B cell (primary cell): ENCODE data around the gene FANCC. TPM values are rescaled to one million over a fixed set of nuclear protein-coding genes. Genes with fewer than 3 reads are reported as not detected.
"Not testable (repeated sequence)": the region's sequence is repeated elsewhere in the genome, so short reads cannot be mapped to it uniquely, and the experiment has no call there.

Experiments used
- ATAC-seq: fragments of 200-7000 bp; cut with Tn5 transposase; one replicate; pipeline ENCODE4 v1.10.0; 2021; ENCODE audit warnings: low read depth, mild to moderate bottlenecking, moderate number of reproducible peaks, moderate library complexity
- CTCF ChIA-PET: fragments of 350-600 bp; sonication (Branson Sonifier 250); formaldehyde crosslinking; loops from one replicate; lab custom pipeline; 2021; ENCODE audit warnings: antibody characterized with exemption, inconsistent platforms; lab: Charles Lee
- POLR2A ChIA-PET: fragments of 350-600 bp; sonication (Branson Sonifier 250); formaldehyde crosslinking; loops from one replicate; lab custom pipeline; 2021; ENCODE audit warnings: antibody characterized with exemption; lab: Charles Lee
- DNase-seq: peaks from one replicate; pipeline ENCODE4 v3.0.0; 2013
- H2AFZ ChIP-seq: 2 replicates; pipeline ENCODE4 v1.6.1; 2012; ENCODE audit warnings: mild to moderate bottlenecking, low read depth, low read length; ENCODE audit not compliant: insufficient read depth, poor library complexity, severe bottlenecking
- H3K27ac ChIP-seq, 2 donors: 1 replicate in 1 of 2; 2 replicates in 1 of 2; pipeline ENCODE4 v1.5.1; 2012 to 2013; ENCODE audit warnings: low read length in 2 of 2, mild to moderate bottlenecking in 2 of 2, moderate library complexity in 1 of 2
- H3K27me3 ChIP-seq, 4 experiments: fragments of 200-600 bp in 1 of 4; sonication (generic) in 1 of 4; replicated peaks in 1 of 4; 1 replicate in 2 of 4; 2 replicates in 2 of 4; pipeline versions ENCODE4 v1.6.1 to v1.7.0; 2013 to 2016; ENCODE audit warnings: low read length in 3 of 4, mild to moderate bottlenecking in 2 of 4, mixed read lengths in 1 of 4, moderate library complexity in 1 of 4; ENCODE audit not compliant: insufficient read depth in 4 of 4, control insufficient read depth in 3 of 4; ENCODE audit errors: control extremely low read depth in 1 of 4
- H3K36me3 ChIP-seq, 2 experiments: replicated peaks in 1 of 2; 1 replicate in 1 of 2; 2 replicates in 1 of 2; pipeline versions ENCODE4 v1.6.1 to v1.7.1; 2013; ENCODE audit warnings: low read length in 1 of 2; ENCODE audit not compliant: insufficient read depth in 2 of 2, control insufficient read depth in 1 of 2; ENCODE audit errors: control extremely low read depth in 1 of 2, extremely low read depth in 1 of 2
- H3K4me1 ChIP-seq, 2 donors: fragments of 200-600 bp in 1 of 2; sonication (generic) in 1 of 2; 1 replicate in 1 of 2; 2 replicates in 1 of 2; pipeline versions ENCODE4 v1.5.1 to v1.6.1; 2013 to 2017; ENCODE audit warnings: low read length in 2 of 2; ENCODE audit not compliant: control insufficient read depth in 2 of 2, insufficient read depth in 2 of 2
- H3K4me2 ChIP-seq: replicated peaks from 2 replicates; pipeline ENCODE3; 2012; ENCODE audit warnings: mild to moderate bottlenecking, low read depth, low read length; ENCODE audit not compliant: poor library complexity, severe bottlenecking
- H3K4me3 ChIP-seq, 5 experiments: fragments of 200-600 bp in 1 of 5; sonication (generic) in 1 of 5; 1 replicate in 3 of 5; 2 replicates in 2 of 5; pipeline versions ENCODE4 v1.5.1 to v1.7.0; 2011 to 2016; ENCODE audit warnings: low read length in 4 of 5, mild to moderate bottlenecking in 4 of 5, low read depth in 2 of 5, control low read depth in 1 of 5, moderate library complexity in 1 of 5; ENCODE audit not compliant: insufficient read depth in 1 of 5; ENCODE audit errors: control extremely low read depth in 1 of 5, extremely low read depth in 1 of 5
- H3K79me2 ChIP-seq: fragments of 200-600 bp; sonication (generic); one replicate; pipeline ENCODE4 v1.6.0; 2016; ENCODE audit warnings: low read length; ENCODE audit not compliant: control insufficient read depth, insufficient read depth
- H3K9ac ChIP-seq: fragments of 200-600 bp; sonication (generic); 2 replicates; pipeline ENCODE4 v1.6.1; 2017; ENCODE audit warnings: mild to moderate bottlenecking, low read length, moderate library complexity
- H3K9me3 ChIP-seq, 3 donors: one replicate each; pipeline versions ENCODE4 v1.6.1 to v1.7.1; 2013; ENCODE audit warnings: low read length in 2 of 3; ENCODE audit not compliant: control insufficient read depth in 2 of 3, insufficient read depth in 1 of 3; ENCODE audit errors: control extremely low read depth in 1 of 3
- H4K20me1 ChIP-seq: 2 replicates; pipeline ENCODE4 v1.6.0; 2012; ENCODE audit warnings: mild to moderate bottlenecking, low read length; ENCODE audit not compliant: insufficient read depth, control insufficient read depth, poor library complexity, severe bottlenecking
- H3K27ac Mint-ChIP-seq: one replicate; pipeline ENCODE4 v1.8.0; 2021; ENCODE audit warnings: mixed read lengths
- H3K27me3 Mint-ChIP-seq: one replicate; pipeline ENCODE4 v1.8.0; 2021; ENCODE audit warnings: mixed read lengths
- H3K4me1 Mint-ChIP-seq: one replicate; pipeline ENCODE4 v1.8.0; 2021; ENCODE audit warnings: mixed read lengths
- H3K4me3 Mint-ChIP-seq: one replicate; pipeline ENCODE4 v1.8.0; 2021; ENCODE audit warnings: mixed read lengths
- H3K9me3 Mint-ChIP-seq: one replicate; pipeline ENCODE4 v1.8.0; 2022; ENCODE audit warnings: mixed read lengths; ENCODE audit not compliant: insufficient read depth
- CTCF ChIP-seq: fragments of 200-600 bp; IDR thresholded peaks from one replicate; pipeline ENCODE4 v1.8.0; 2022; ENCODE audit warnings: antibody characterized with exemption, mild to moderate bottlenecking
- EZH2 ChIP-seq: IDR thresholded peaks from 2 replicates; pipeline ENCODE4 v1.6.1; 2012; ENCODE audit warnings: borderline replicate concordance, low read depth, mild to moderate bottlenecking, moderate library complexity, low read length; ENCODE audit not compliant: insufficient read depth, poor library complexity, severe bottlenecking
- WGBS: methylation state at CpG from one replicate; pipeline ENCODE4 v1.1.5; 2013; ENCODE audit warnings: missing lambda C conversion rate; ENCODE audit not compliant: insufficient coverage; 5-methylcytosine and 5-hydroxymethylcytosine counted together
- intact Hi-C: fragments of 100-400 bp; cut with micrococcal nuclease; formaldehyde crosslinking; loops from one replicate; pipeline ENCODE4 v1.10.0; 2022
- polyA plus RNA-seq: library from polyadenylated mRNA; depleted of rRNA; stranded (reverse); fragments of >200 nt; gene quantifications from 2 replicates; pipeline ENCODE4 v1.2.3, GENCODE V29; 2012
- total RNA-seq, 2 donors: library from RNA; stranded (reverse); fragments of 120-200 nt in 1 of 2; gene quantifications; 1 replicate in 1 of 2; 2 replicates in 1 of 2; pipeline versions ENCODE4 v1.2.3 to v1.2.4, GENCODE V29; 2013 to 2022

Gene FANCC
- total and polyA plus RNA-seq, 2 donors (not counting 1 experiment from before 2014, with no cell fraction given) = 1.8 to 11.1 TPM

GRCh38 chr9:95270790-95271189 lies 46.7 kb downstream of the FANCC start:
- no peak for TF ChIP-seq EZH2
- no peak for TF ChIP-seq CTCF
- POLR2A ChIA-PET = no interaction called here
- intact Hi-C loops = no loop called here
- H3K27ac ChIP-seq = no peak overlapping the region
- CTCF ChIA-PET = no interaction called here
- no peaks in the 10 kb centered on the region for H3K27me3 ChIP-seq
- no peaks in the 10 kb centered on the region for H4K20me1 ChIP-seq
- no peaks in the 10 kb centered on the region for H3K9me3 ChIP-seq
- no peaks in the 10 kb centered on the region for H3K79me2 ChIP-seq
- H3K4me3 Mint-ChIP-seq = no peak overlapping the region
- H2AFZ ChIP-seq = no peak overlapping the region
- H3K27ac Mint-ChIP-seq = no peak overlapping the region
- DNase-seq (no peak), ATAC-seq (no peak)
- no peaks in the 10 kb centered on the region for H3K36me3 ChIP-seq
- no peak overlapping the region for H3K4me2 ChIP-seq
- H3K4me1 Mint-ChIP-seq = peaks cover 29% of the 10 kb centered on the region
- H3K4me3 ChIP-seq = no peak overlapping the region
- no peaks in the 10 kb centered on the region for H3K9me3 Mint-ChIP-seq
- no peaks in the 10 kb centered on the region for H3K27me3 Mint-ChIP-seq
- peaks cover 18 to 21% of the 10 kb centered on the region in 2 donors for H3K4me1 ChIP-seq
- WGBS = 100% methylated on average over 1 of the region's 4 CpGs
- no peak overlapping the region for H3K9ac ChIP-seq

- H3K27ac Mint-ChIP-seq, H3K9ac ChIP-seq, H3K4me2 ChIP-seq, H3K4me3 ChIP-seq, intact Hi-C loops, POLR2A ChIA-PET, H4K20me1 ChIP-seq, DNase-seq, H2AFZ ChIP-seq, H3K36me3 ChIP-seq, H3K27ac ChIP-seq, H3K4me3 Mint-ChIP-seq, H3K27me3 ChIP-seq, H3K9me3 Mint-ChIP-seq, H3K27me3 Mint-ChIP-seq, ATAC-seq, H3K79me2 ChIP-seq, H3K9me3 ChIP-seq: not testable (repeated sequence)
- peaks cover 36% of the 10 kb centered on the region for H3K4me1 Mint-ChIP-seq
- H3K4me1 ChIP-seq = peaks cover 18 to 21% of the 10 kb centered on the region in 2 donors
- WGBS = 100% methylated on average over 2 of the region's 18 CpGs
- CTCF ChIA-PET = interaction anchor here (0.6 kb wide), 1 partner anchor 1164 kb away, joined by 3 read pairs; no protein-coding TSS in a partner anchor
Observed at GRCh38 chr9:95269803-95270773, 47.4 kb downstream of the FANCC start.
